ENCODE measurements around the gene PPP1R10. TPM values are rescaled to one million over a fixed set of nuclear protein-coding genes. Genes with fewer than 3 reads are reported as not detected.

PPP1R10 gene
- total RNA-seq, 1 donor, result 39.1 TPM

- H3K4me3 ChIP-seq (ENCODE audit: low read depth, low read length), result no peak overlapping the region
- no peak for TF ChIP-seq CTCF (IDR thresholded peaks at IDR 0.05; ENCODE audit: insufficient read depth, low read length)
- no peak for DNase-seq (ENCODE audit: low read depth)
These were observed 33.1 kb downstream of the PPP1R10 start for GRCh38 chr6:30583921-30584320.

DNA sequence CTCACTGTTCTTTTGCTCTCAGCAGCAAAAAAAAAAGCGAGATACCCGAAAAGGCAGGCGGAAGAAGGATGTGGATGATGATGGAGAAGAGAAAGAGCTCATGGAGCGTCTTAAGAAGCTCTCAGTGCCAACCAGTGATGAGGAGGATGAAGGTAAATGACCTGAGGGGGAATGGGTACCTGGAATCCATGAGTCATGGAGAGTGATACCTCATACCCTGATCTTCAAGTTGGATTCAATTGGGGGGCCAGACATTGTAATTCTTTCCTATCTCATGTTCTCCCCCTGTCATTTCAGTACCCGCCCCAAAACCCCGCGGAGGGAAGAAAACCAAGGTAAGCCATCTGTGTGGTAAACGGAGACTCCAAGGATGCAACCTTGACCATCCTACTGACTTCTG lies 39.0 kb downstream of the PPP1R10 start:
- DNase-seq (ENCODE audit: low read depth), result no peak
- no peak for TF ChIP-seq CTCF (IDR thresholded peaks at IDR 0.05; ENCODE audit: insufficient read depth, low read length)
- no peak overlapping the region for H3K4me3 ChIP-seq (ENCODE audit: low read depth, low read length)

- no peak for TF ChIP-seq CTCF (IDR thresholded peaks at IDR 0.05; ENCODE audit: insufficient read depth, low read length)
- peak overlapping the region; percentile 6 for H3K4me3 ChIP-seq (ENCODE audit: low read depth, low read length)
These were observed 43.9 kb downstream of the PPP1R10 start for GRCh38 chr6:30573113-30573512.

DNA sequence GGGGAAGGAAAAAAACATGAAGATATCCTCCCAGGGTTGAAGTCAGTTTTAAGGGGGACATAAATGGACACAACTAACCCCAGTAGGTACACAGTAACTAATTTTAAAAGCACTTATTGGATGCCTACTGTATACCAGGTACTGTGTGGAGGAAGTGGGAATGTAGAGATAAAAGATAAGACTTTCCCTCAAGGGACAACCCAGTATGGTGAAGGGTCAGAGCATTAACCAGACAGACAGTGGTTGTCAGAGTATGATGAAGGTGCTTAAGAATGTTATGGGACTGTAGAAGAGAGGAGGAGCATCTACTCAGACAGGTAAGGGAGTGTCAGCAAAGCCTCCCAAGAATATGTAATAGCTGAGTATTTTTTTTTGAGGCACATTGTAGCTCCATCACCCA lies 44.9 kb downstream of the PPP1R10 start:
- H3K4me3 ChIP-seq (ENCODE audit: low read depth, low read length), result peak overlapping the region; percentile 98
- no peak for DNase-seq (ENCODE audit: low read depth)
- TF ChIP-seq CTCF (IDR thresholded peaks at IDR 0.05; ENCODE audit: insufficient read depth, low read length), result no peak

More at GRCh38 chr6:30573113-30573512, 43.9 kb downstream of the PPP1R10 start:
- DNase-seq (ENCODE audit: low read depth), result no peak

DNA sequence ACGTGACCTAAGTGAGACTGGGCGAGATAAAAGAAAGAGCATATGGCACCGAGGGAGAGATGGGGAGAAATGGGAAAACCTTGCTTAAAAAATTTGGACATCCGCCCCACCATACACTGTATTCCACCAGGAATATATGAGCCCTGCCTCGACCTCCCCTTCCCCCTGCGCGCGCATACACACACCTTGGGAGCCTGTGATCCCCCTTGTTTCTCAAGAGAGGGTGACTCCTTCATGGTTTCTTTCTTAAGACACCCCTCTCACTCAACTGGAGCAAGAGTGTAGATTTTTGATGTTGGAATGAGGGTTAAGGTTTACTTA lies 45.3 kb downstream of the PPP1R10 start:
- no peak for DNase-seq (ENCODE audit: low read depth)
- peak overlapping the region; percentile 98 for H3K4me3 ChIP-seq (ENCODE audit: low read depth, low read length)
- TF ChIP-seq CTCF (IDR thresholded peaks at IDR 0.05; ENCODE audit: insufficient read depth, low read length), result no peak

DNA sequence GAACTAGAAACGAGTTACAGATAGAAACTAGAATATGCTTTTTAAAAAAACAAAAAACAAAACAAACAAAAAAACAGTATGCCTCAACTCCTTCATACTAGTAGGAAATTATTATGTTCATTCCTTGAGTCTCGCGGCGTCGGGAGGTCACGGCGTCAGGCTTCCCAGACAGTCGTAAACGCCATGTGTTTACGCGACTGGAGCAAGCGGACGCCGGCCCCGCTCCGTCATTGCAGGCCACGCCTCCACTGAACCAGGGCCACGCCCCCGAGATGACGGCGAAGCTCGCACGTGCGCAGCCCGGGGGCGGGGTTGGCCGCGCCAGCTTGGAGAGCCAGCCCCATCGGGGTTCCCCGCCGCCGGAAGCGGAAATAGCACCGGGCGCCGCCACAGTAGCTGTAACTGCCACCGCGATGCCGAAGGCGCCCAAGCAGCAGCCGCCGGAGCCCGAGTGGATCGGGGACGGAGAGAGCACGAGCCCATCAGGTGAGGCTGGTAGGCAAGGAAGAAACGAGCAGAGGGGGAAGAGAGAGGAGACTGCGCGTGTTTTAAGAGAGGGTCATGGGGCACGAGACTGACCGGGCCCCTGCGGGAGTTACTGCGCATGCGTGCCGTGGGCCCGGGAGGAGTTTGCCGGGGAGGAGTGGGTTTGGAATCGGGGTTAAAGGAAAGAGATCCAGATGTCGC lies 45.8 kb downstream of the PPP1R10 start, which contains the start of gene ABCF1:
ABCF1 (plus strand) TSS at position 368 of the 687 bp plus-strand sequence; CDS start at position 414, 46 bp downstream.
- no peak for TF ChIP-seq CTCF (IDR thresholded peaks at IDR 0.05; ENCODE audit: insufficient read depth, low read length)
- H3K4me3 ChIP-seq (ENCODE audit: low read depth, low read length), result peak within 1 kb of the TSS; percentile 98
- DNase-seq (ENCODE audit: low read depth), result peak; percentile 95

- H3K4me3 ChIP-seq (ENCODE audit: low read depth, low read length), result peak overlapping the region; percentile 98
- DNase-seq (ENCODE audit: low read depth), result no peak
- TF ChIP-seq CTCF (IDR thresholded peaks at IDR 0.05; ENCODE audit: insufficient read depth, low read length), result no peak
These were observed 46.3 kb downstream of the PPP1R10 start for GRCh38 chr6:30570740-30571074.
